ENCODE results near the gene KLHDC8A. TPM values are rescaled to one million over a fixed set of nuclear protein-coding genes. Genes with fewer than 3 reads are reported as not detected.
"Not testable (repeated sequence)": the region's sequence is repeated elsewhere in the genome, so short reads cannot be mapped to it uniquely, and the experiment has no call there.

The KLHDC8A gene
- total RNA-seq, 2 donors from 2014 or later = 0.78 to 8.6 TPM

GRCh38 chr1:205395616-205396015, 38.9 kb upstream of the KLHDC8A start:
- no peaks in the 10 kb centered on the region for H3K27me3 ChIP-seq
- intact Hi-C loops (cut with DNase I) = no loop called here
- no peak overlapping the region for H3K4me3 ChIP-seq
- no peak overlapping the region for H3K27ac ChIP-seq
- 82 to 87% methylated on average over 3 of the region's 3 CpGs for WGBS, 2 donors
- TF ChIP-seq CTCF (IDR thresholded peaks at IDR 0.05) (no peak), POLR2A (IDR thresholded peaks at IDR 0.05) (no peak)
- ATAC-seq = no peak
- no peaks in the 10 kb centered on the region for H3K4me1 ChIP-seq
- H3K36me3 ChIP-seq (replicated peaks in 1 of 2; ENCODE audit: insufficient read depth in 1 of 2, low read depth in 2 of 2) = no peaks in the 10 kb centered on the region
- no peaks in the 10 kb centered on the region for H3K9me3 ChIP-seq
- DNase-seq = no peak

- Histone ChIP-seq H3K4me1 (no peaks in the 10 kb centered on the region), H3K9me3 (no peaks in the 10 kb centered on the region), H3K36me3 (replicated peaks in 1 of 2; ENCODE audit: insufficient read depth in 1 of 2, low read depth in 2 of 2) (no peaks in the 10 kb centered on the region), H3K27ac (no peak overlapping the region), H3K4me3 (no peak overlapping the region), H3K27me3 (no peaks in the 10 kb centered on the region)
- WGBS, 2 donors = 91% methylated on average over 1 of the region's 1 CpG
- intact Hi-C loops (cut with DNase I) = no loop called here
- TF ChIP-seq CTCF (IDR thresholded peaks at IDR 0.05) (no peak), POLR2A (IDR thresholded peaks at IDR 0.05) (no peak)
- no peak for DNase-seq
- ATAC-seq = no peak
These were observed 35.9 kb upstream of the KLHDC8A start for GRCh38 chr1:205392650-205393049.

GRCh38 chr1:205391386-205391785, 34.7 kb upstream of the KLHDC8A start:
- H3K27ac ChIP-seq = no peak overlapping the region
- DNase-seq = no peak
- intact Hi-C loops (cut with DNase I) = no loop called here
- no peak for ATAC-seq
- no peaks in the 10 kb centered on the region for H3K9me3 ChIP-seq
- H3K4me1 ChIP-seq = no peaks in the 10 kb centered on the region
- no peaks in the 10 kb centered on the region for H3K27me3 ChIP-seq
- whole genome bisulfite sequencing, 2 donors = 85 to 87% methylated on average over 7 of the region's 7 CpGs
- TF ChIP-seq POLR2A (IDR thresholded peaks at IDR 0.05) (no peak), CTCF (IDR thresholded peaks at IDR 0.05) (no peak)
- no peaks in the 10 kb centered on the region for H3K36me3 ChIP-seq (replicated peaks in 1 of 2; ENCODE audit: insufficient read depth in 1 of 2, low read depth in 2 of 2)
- no peak overlapping the region for H3K4me3 ChIP-seq

GRCh38 chr1:205387845-205388244, 31.1 kb upstream of the KLHDC8A start:
- Histone ChIP-seq H3K9me3 (no peaks in the 10 kb centered on the region), H3K27ac (no peak overlapping the region), H3K27me3 (no peaks in the 10 kb centered on the region), H3K36me3 (replicated peaks in 1 of 2; ENCODE audit: insufficient read depth in 1 of 2, low read depth in 2 of 2) (no peaks in the 10 kb centered on the region), H3K4me3 (no peak overlapping the region), H3K4me1 (no peaks in the 10 kb centered on the region)
- DNase-seq (no peak), ATAC-seq (no peak)
- WGBS, 2 donors = 92 to 94% methylated on average over 2 of the region's 2 CpGs
- intact Hi-C loops (cut with DNase I) = no loop called here
- no peak for TF ChIP-seq CTCF (IDR thresholded peaks at IDR 0.05)
- TF ChIP-seq POLR2A (IDR thresholded peaks at IDR 0.05) = no peak

- H3K9me3 ChIP-seq; DNase-seq; H3K36me3 ChIP-seq (replicated peaks in 1 of 2; ENCODE audit: insufficient read depth in 1 of 2, low read depth in 2 of 2); H3K27ac ChIP-seq; intact Hi-C loops (cut with DNase I); H3K4me3 ChIP-seq; H3K4me1 ChIP-seq; H3K27me3 ChIP-seq; ATAC-seq: not testable (repeated sequence)
- 80 to 91% methylated on average over 3 of the region's 3 CpGs for WGBS, 2 donors
These were observed 26.3 kb upstream of the KLHDC8A start for GRCh38 chr1:205382990-205383389.
